Chondrocyte (in vitro differentiated cells): ENCODE results near the gene CATSPER2. TPM values are rescaled to one million over a fixed set of nuclear protein-coding genes. Genes with fewer than 3 reads are reported as not detected.
"Not testable (repeated sequence)": the region's sequence is repeated elsewhere in the genome, so short reads cannot be mapped to it uniquely, and the experiment has no call there.

ENCODE experiments used
- DNase-seq: peaks from one replicate; pipeline ENCODE4 v3.0.0; 2021; ENCODE audit warnings: mixed read lengths, low spot score
- H3K27ac Mint-ChIP-seq: one replicate; pipeline ENCODE4 v1.8.0; 2021; ENCODE audit warnings: mild to moderate bottlenecking, moderate library complexity, mixed read lengths; ENCODE audit not compliant: unreplicated experiment
- H3K27me3 Mint-ChIP-seq: 2 replicates; pipeline ENCODE4 v1.8.0; 2021; ENCODE audit warnings: low read depth, mixed read lengths
- H3K36me3 Mint-ChIP-seq: 2 replicates; pipeline ENCODE4 v1.8.0; 2021; ENCODE audit warnings: low read depth, mixed read lengths
- H3K4me1 Mint-ChIP-seq: 2 replicates; pipeline ENCODE4 v1.8.0; 2021; ENCODE audit warnings: low read depth, mild to moderate bottlenecking, mixed read lengths
- H3K4me3 Mint-ChIP-seq: one replicate; pipeline ENCODE4 v1.8.0; 2021; ENCODE audit warnings: mild to moderate bottlenecking, moderate library complexity, mixed read lengths; ENCODE audit not compliant: unreplicated experiment
- H3K9me3 Mint-ChIP-seq: 2 replicates; pipeline ENCODE4 v1.8.0; 2021; ENCODE audit warnings: low read depth, mixed read lengths
- total RNA-seq: library from RNA; stranded (reverse); gene quantifications from 3 replicates; pipeline ENCODE4 v1.2.1, GENCODE V29; 2021

The CATSPER2 gene
- total RNA-seq, 1 donor from 2014 or later: 3.1 TPM

GRCh38 chr15:43589778-43590466, 58.7 kb downstream of the CATSPER2 start, which contains the start of gene PPIP5K1:
Gene PPIP5K1 (minus strand): TSS chr15:43590208. CDS start chr15:43584504, 5,704 bp downstream.
- not testable (repeated sequence) for H3K4me1 Mint-ChIP-seq, H3K27ac Mint-ChIP-seq, H3K9me3 Mint-ChIP-seq, H3K27me3 Mint-ChIP-seq, H3K36me3 Mint-ChIP-seq, H3K4me3 Mint-ChIP-seq, DNase-seq

Other genes starting within 250 kb of the CATSPER2 start
- gene TP53BP1, start 155.7 kb downstream of the CATSPER2 start, total RNA-seq: 44.8 to 71.1 TPM (median 45.6 TPM) in 3 replicates
- gene MAP1A, start 131.2 kb downstream of the CATSPER2 start, total RNA-seq: 95.3 to 99.9 TPM (median 96.3 TPM) in 3 replicates
- 30.4 to 39.4 TPM (median 31.6 TPM) in 3 replicates for gene PPIP5K1, start 58.6 kb downstream of the CATSPER2 start, total RNA-seq
- not detected in 3 replicates for gene CKMT1B, start 54.8 kb downstream of the CATSPER2 start, total RNA-seq
- 0.20 to 0.87 TPM (median 0.85 TPM) in 3 replicates for gene STRC, start 30.0 kb downstream of the CATSPER2 start, total RNA-seq
- not detected in 3 replicates for gene CKMT1A, start 45.0 kb upstream of the CATSPER2 start, total RNA-seq
- gene PDIA3, start 97.6 kb upstream of the CATSPER2 start, total RNA-seq: 532 to 1,033 TPM (median 544 TPM) in 3 replicates
- gene ELL3, start 128.1 kb upstream of the CATSPER2 start, total RNA-seq: 3.3 to 8.6 TPM (median 3.6 TPM) in 3 replicates
- 1,300 to 1,502 TPM (median 1,498 TPM) in 3 replicates for gene SERF2, start 143.5 kb upstream of the CATSPER2 start, total RNA-seq
- gene SERINC4, start 151.4 kb upstream of the CATSPER2 start, total RNA-seq: not detected in 3 replicates
- gene HYPK, start 151.8 kb upstream of the CATSPER2 start, total RNA-seq: 7.9 to 26.1 TPM (median 9.9 TPM) in 3 replicates
- 26.2 to 35.0 TPM (median 26.3 TPM) in 3 replicates for gene MFAP1, start 175.8 kb upstream of the CATSPER2 start, total RNA-seq
- 6.1 to 15.3 TPM (median 6.6 TPM) in 3 replicates for gene WDR76, start 178.2 kb upstream of the CATSPER2 start, total RNA-seq